ENCODE results near the gene PNPLA6. TPM values are rescaled to one million over a fixed set of nuclear protein-coding genes. Genes with fewer than 3 reads are reported as not detected.

PNPLA6 gene
- total and polyA plus RNA-seq, 9 of the 15 experiments (the other 6 are each of a cell fraction or from before 2014, with no cell fraction given) = 0.07 to 30.2 (median 8.3) TPM

DNA sequence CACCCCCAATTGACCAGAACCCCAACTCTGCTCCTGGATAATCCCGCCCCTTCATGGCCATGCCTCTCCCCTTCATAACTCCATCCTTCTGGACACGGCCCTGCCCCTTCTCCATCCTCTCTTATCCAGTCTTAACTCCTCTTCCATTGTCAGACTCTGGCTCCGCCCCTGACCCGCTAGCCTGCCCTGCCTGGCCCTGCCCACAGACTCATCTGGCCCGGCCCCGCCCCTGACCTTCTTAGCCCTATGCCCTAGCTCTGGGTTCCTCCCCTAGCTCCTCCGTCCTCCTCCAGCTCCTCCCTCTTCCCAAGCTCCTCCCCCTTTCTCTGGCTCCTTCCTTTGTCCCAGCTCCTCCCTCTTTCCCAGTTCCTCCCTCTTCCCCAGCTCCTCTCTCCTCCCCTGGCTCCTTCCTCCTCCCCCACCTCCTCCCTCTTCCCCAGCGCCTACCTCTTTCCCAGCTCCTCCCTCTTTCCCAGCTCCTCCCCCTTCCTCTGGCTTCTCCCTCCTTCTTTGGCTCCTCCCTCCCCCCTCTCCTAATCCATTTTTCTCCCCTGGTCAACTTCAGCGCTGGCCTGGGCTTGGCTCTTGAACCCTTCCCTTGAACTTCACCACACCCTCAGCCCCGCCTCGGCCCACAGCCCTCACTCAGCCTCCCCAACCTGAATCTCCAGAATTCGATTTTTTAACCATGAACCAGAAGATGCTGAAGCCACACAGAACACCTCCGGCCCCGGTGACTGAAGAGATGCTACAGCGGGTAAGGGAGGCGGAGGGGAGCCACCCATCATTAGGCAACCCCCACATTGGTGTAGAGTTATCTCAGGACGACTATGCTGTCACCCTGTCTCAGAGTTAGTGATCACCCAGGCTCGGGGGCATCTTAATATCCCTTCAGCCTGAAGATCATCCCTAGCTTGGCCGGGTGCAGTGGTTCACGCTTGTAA, 28.9 kb upstream of the PNPLA6 start (continued):
- TF ChIP-seq CBFA2T3 (IDR thresholded peaks at IDR 0.05) (no peak), MECOM (CRISPR knock-in tag; IDR thresholded peaks at IDR 0.05) (no peak), ATF4 (CRISPR knock-in tag; IDR thresholded peaks at IDR 0.05) (no peak), TCFL5 (CRISPR knock-in tag; conservative IDR thresholded peaks at IDR 0.05) (no peak), CEBPZ (IDR thresholded peaks at IDR 0.05; ENCODE audit: borderline replicate concordance, low read depth, low read length) (no peak), CXXC5 (CRISPR knock-in tag; IDR thresholded peaks at IDR 0.05) (0 out of 2 replicates have a peak, but pooled peaks have one; percentile 7), ZNF512 (tag; IDR thresholded peaks at IDR 0.05) (peak; percentile 18; the same call in 1 of the 2 replicates), NKRF (IDR thresholded peaks at IDR 0.05; ENCODE audit: borderline replicate concordance) (peak; percentile 51; the same call in 1 of the 2 replicates), ZKSCAN8 (CRISPR knock-in tag; IDR thresholded peaks at IDR 0.05) (no peak), MYC (IDR thresholded peaks at IDR 0.05; ENCODE audit: low read depth, low read length) (no peak), MYC (CRISPR knock-in tag; IDR thresholded peaks at IDR 0.05; ENCODE audit: borderline replicate concordance, low read depth) (no peak), ETV6 (IDR thresholded peaks at IDR 0.05; ENCODE audit: borderline replicate concordance in 1 of 2, low read depth in 2 of 2, low read length in 1 of 2) (no peak), ETV6 (CRISPR knock-in tag; IDR thresholded peaks at IDR 0.05; ENCODE audit: borderline replicate concordance) (no peak)
- TF ChIP-seq, protein P1, sequence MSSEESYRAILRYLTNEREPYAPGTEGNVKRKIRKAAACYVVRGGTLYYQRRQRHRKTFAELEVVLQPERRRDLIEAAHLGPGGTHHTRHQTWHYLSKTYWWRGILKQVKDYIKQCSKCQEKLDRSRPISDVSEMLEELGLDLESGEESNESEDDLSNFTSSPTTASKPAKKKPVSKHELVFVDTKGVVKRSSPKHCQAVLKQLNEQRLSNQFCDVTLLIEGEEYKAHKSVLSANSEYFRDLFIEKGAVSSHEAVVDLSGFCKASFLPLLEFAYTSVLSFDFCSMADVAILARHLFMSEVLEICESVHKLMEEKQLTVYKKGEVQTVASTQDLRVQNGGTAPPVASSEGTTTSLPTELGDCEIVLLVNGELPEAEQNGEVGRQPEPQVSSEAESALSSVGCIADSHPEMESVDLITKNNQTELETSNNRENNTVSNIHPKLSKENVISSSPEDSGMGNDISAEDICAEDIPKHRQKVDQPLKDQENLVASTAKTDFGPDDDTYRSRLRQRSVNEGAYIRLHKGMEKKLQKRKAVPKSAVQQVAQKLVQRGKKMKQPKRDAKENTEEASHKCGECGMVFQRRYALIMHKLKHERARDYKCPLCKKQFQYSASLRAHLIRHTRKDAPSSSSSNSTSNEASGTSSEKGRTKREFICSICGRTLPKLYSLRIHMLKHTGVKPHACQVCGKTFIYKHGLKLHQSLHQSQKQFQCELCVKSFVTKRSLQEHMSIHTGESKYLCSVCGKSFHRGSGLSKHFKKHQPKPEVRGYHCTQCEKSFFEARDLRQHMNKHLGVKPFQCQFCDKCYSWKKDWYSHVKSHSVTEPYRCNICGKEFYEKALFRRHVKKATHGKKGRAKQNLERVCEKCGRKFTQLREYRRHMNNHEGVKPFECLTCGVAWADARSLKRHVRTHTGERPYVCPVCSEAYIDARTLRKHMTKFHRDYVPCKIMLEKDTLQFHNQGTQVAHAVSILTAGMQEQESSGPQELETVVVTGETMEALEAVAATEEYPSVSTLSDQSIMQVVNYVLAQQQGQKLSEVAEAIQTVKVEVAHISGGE (CRISPR knock-in tag; IDR thresholded peaks at IDR 0.05) = no peak
